DMS53 treated with DMSO at 0.1 percent for 48 hours (cell line): ENCODE results near the gene B3GALT6.
"Not testable (repeated sequence)": the region's sequence is repeated elsewhere in the genome, so short reads cannot be mapped to it uniquely, and the experiment has no call there.

Experiments
- DNase-seq: peaks from one replicate; lab custom pipeline; 2025; ENCODE audit not compliant: unreplicated experiment; lab: John Stamatoyannopoulos, UW

Gene B3GALT6

DNA sequence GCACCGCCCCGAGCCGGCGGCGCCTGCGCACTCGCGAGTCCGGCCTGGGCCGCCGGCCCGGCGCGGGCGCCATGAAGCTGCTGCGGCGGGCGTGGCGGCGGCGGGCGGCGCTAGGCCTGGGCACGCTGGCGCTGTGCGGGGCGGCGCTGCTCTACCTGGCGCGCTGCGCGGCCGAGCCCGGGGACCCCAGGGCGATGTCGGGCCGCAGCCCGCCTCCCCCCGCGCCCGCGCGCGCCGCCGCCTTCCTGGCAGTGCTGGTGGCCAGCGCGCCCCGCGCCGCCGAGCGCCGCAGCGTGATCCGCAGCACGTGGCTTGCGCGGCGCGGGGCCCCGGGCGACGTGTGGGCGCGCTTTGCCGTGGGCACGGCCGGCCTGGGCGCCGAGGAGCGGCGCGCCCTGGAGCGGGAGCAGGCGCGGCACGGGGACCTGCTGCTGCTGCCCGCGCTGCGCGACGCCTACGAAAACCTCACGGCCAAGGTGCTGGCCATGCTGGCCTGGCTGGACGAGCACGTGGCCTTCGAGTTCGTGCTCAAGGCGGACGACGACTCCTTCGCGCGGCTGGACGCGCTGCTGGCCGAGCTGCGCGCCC lies at the start of gene B3GALT6:
B3GALT6 (plus strand) TSS at position 30 of the 588 bp plus-strand sequence; CDS start at position 72, 42 bp downstream.
- no peak for DNase-seq

DNA sequence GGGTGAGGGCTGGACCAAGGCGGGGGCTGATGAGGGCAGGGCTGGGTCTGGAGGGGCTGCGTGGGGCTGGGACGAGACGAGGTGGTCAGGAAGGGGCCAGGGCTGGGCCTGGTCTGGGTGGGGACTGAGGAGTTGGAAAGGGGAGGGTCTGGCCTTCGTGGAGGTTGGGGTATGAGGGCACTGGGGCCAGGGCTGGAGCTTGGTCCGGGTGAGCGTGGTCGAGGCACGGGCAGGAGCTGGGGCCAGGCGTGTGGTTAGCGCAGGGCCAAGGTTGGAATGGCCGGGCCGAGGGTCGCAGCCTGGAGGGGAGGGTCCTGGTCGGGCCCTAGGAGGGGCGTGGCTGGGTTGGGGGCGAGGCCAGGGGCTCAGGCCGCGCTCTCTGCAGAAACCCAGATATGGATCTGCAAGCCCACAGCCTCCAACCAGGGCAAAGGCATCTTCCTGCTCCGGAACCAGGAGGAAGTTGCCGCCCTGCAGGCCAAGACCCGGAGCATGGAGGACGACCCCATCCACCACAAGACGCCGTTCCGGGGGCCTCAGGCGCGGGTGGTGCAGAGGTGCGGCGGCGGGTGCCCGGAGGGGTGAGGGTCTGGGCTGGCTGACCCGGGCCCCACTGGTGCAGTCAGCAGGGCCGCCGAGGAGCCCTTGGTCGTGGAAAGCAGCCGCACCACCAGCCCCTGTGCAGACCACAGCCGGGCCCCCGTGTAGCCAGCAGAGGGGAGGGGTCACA lies 49.4 kb upstream of the B3GALT6 start:
- DNase-seq, result no peak

DNA sequence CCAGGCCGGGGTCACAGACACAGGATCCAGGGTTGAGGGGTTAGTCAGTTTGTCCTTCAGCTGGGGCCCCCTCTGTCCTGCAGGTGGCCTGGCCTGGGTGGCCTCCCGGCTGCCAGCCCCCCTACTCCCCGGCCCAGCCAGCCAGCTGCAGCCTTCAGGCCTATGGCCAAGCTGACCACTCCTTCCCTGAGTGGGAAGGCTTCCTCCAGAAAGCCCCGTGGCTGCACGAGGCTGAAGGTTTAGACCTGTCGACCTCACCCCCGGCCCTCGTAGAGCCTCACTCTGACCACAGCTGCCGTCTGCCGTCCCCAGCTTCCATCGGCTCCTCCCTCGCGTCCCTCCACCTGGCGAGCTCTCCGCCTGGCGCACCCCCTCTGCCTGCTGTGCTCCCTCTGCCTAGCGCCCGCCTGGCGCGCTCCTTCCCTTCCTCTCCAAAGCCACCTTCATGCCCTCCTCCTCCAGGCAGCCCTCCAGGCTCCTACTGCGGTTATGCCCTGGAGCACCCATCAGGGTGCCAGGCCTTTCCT lies 48.8 kb upstream of the B3GALT6 start:
- DNase-seq, result no peak

DNA sequence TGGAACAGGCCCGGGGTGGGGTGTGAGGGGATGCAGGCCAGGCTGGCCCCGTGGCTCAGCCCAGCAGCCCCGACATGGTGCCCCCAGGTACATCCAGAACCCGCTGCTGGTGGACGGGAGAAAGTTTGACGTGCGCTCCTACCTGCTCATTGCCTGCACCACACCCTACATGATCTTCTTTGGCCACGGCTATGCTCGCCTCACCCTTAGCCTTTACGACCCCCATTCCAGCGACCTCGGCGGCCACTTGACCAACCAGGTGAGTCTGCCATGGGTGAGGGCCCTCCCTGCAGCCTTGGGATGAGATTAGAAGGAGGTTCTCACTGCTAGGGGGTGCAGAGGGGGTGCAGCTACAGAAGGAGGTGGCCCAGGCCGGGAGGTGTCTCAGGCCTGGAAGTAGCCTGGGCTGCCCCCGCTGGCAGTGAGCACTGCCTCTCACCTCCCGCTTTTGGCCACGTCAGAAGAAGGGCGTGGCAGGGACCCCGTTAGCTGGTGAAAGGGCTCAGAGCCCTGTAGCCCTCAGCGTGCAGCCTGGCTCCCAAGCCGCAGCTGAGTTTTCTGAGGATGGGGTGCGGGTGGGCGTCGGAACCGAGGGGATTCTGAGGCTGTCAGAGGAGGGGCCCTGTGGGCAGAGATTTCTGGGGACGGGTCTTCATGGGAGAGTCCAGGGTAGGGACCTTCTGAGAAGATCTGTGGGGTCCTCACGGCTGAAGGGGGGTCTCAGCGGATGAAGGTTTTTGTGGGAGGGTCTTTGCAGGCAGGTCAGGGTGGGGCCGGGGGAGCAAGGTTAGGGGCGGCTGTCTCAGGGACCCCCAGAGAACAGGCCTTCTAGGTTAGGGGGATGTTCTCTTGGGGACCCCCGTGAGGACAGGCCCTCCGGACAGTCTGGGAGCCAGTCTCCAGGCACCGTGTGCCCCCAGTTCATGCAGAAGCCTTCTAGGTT lies 47.9 kb upstream of the B3GALT6 start:
- no peak for DNase-seq

DNA sequence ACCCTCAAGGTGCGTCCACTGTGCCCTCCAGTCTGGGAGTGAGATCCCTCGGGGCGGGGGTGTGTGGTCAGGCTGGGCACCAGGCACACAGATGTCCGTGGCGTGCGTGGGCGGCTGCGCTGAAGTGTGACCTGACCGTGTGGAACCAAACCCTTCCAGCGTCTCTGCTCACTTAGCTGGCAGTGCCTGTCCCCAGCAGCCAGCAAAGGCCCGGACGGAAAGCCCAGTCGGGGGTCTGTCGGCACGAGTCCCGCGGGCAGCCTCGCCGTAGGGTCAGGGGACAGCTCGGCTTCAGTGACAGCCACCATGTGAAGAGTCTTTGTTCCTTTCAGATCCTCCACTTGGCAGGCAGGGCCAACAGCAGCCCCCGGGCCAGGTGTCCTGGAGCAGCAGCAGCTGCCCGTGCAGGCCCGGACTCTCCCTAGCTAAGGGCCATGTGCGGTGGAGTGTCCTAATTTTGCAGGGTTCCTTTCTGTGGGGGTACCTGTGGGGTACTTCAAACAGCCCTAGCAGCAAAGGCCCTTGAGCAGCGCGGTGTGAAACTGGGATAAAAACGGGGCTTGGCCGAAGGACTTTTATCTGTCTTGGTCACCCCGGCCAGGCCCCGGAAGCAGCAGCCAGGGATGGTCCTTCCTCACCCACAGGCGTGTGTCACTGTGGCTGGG lies 46.8 kb upstream of the B3GALT6 start:
- DNase-seq, result no peak

DNA sequence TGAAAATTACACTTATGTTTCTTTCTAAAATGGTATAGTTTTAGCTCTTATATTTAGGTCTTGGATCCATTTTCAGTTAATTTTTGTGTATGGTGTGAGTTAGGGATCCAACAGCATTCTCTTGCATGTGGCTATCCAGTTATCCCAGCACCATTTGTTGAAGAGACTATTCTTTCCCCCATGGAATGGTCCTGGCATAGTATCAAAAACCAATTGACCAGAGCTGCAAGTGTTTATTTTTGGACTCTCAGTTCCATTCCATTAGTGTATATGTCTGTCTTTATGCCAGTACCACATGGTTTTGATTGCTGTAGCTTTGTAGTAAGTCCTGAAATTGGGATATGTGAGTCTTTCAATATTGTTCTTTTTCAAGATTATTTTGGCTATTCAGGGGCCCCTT lies 44.1 kb upstream of the B3GALT6 start:
- no peak for DNase-seq

DNA sequence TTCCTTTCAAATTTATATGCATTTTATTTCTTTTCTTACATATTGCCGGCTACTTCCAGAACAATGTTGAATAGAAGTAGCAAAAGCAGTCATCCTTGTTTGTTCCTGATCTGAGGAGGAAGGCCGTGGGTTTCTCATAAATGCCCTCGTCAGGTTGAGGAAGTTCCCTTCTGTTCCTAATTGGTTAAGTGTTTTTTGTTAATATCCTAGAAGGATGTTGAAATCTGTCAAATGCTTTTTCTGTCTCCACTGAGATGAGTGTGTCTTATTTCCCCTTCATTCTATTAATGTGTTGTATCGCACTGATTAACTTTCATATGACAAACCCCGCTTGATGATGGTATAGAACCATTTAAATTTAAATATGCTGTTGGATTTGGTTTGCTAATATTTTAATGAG lies 42.9 kb upstream of the B3GALT6 start:
- DNase-seq, result no peak

DNA sequence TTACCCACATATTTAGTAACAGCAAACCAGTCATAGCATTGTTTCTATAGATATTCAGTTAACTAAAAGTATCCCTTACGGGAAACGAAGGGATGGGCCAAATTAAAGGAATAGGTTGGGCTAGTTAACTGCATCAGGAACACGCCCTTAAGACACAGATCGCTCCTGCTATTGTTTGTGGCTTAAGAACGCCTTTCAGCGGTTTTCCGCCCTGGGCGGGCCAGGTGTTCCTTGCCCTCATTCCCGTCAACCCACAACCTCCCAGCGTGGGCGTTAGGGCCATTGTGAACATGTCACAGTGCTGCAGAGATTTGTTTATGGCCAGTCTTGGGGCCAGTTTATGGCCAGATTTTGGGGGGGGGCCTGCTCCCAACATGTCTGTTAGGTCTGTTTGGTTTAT lies 40.3 kb upstream of the B3GALT6 start:
- DNase-seq, result no peak

DNA sequence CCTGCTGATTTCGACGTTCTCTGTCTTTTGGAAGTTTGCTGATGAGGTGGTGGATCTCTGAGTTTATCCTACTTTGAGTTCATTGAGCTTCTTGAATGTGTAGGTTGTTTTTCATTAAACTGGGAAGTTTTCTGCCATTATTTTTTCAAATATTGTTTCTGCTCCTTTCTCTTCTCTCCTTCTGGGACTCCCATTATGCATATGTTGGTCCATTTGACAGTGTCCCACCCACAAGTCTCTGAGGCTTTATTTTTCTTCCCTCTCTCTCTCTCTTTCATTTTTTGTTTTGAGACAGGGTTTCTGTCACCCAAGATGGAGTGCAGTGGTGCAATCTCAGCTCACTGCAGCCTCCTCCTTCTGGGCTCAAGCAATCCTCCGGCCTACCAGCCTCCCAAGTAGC lies 37.3 kb upstream of the B3GALT6 start:
- DNase-seq, result no peak

DNA sequence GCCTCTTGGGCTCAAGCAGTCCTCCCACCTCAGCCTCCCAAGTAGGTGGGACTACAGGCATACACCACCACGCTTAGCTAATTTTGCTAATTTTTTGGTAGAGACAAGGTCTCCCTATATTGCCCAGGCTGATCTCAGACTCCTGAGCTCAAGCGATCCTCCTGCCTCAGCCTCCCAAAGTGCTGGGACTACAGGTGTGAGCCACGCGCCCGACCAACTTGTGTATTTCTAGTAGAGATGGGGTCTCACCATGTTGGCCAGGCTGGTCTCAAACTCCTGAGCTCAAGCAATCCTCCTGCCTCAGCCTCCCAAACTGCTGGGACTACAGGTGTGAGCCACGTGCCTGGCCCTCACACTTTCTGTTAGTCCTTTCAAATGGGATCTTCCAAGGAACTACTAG lies 36.3 kb upstream of the B3GALT6 start:
- DNase-seq, result not testable (repeated sequence)

DNA sequence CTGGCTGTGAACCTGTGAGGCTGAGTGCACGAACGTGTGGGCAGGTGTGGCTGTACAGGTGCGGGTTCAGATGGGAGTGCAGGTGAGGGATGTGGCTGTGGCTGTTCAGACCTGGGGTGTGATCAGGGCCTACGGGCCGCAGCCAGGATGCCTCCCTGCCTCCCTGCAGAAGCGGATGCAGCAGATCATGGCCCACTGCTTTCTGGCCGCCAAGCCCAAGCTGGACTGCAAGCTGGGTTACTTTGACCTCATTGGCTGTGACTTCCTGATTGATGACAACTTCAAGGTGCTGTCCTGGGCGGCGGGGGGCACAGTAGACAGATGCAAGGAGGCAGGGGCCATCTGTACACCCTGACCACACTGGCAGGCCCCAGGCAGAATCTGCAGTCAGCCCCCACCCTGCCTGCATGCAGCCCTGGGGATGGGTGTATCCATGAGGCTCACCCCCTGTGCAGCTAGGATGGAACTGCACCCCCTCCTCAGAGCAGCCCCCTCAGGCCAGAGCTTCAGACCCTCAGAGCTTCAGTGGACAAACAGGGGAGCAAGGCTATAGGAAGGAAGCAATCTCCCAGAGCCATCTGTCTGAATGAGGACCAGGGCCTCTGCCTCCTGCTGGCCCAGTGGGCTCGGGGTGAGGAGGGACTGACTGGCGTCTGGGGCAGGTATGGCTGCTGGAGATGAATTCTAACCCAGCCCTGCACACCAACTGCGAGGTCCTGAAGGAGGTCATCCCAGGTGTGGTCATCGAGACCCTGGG lies 35.4 kb upstream of the B3GALT6 start:
- no peak for DNase-seq

DNA sequence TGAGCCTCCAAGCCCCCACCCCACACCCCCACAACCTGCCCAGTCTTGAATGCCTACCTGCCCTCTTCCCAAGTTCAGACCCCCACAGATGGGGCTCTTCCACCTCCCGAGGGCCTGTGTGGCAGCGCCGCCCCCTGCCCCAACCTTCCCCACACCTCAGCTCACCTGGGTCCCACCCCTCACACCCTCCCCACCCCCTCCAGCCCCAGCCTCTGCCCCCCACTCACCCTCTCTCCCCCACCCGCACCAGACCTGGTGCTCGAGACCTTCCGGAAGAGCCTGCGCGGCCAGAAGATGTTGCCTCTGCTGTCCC lies 34.9 kb upstream of the B3GALT6 start:
- DNase-seq, result no peak

DNA sequence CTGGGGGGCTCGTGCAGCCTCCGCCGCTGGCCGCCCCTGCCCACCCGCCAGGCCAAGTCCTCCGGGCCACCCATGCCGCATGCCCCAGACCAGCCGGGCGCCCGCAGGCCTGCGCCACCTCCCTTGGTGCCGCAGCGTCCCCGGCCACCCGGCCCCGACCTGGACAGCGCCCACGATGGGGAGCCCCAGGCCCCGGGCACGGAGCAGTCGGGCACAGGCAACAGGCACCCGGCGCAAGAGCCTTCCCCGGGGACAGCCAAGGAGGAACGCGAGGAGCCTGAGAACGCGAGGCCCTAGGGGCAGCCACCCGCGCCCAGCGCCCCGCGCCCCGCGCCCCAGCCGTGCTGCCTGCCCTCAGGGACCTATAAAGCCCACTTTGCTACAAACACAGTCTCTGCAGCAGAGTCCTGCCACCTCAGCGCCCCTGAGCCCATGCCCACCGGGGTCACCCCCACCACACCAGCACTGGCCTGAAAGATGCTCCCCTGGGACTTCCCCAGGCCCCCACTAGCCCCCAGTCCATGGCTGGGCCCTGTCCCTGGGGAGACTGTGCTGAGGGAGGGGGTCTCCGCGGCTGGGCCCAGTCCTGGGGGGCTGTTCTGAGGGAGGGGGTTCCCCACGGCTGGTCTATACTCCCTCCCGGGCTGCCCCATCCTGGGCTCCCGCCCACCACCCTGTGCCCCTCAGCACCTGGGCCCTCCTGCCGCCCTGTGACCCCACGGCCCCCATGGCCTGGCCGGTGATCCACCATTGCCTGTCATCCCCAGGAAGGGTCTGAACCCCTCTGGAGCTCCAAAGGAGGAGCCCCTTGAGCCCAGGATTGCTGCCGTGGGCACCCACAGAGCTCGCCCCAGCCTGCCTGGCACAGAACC lies 34.2 kb upstream of the B3GALT6 start:
- no peak for DNase-seq

DNA sequence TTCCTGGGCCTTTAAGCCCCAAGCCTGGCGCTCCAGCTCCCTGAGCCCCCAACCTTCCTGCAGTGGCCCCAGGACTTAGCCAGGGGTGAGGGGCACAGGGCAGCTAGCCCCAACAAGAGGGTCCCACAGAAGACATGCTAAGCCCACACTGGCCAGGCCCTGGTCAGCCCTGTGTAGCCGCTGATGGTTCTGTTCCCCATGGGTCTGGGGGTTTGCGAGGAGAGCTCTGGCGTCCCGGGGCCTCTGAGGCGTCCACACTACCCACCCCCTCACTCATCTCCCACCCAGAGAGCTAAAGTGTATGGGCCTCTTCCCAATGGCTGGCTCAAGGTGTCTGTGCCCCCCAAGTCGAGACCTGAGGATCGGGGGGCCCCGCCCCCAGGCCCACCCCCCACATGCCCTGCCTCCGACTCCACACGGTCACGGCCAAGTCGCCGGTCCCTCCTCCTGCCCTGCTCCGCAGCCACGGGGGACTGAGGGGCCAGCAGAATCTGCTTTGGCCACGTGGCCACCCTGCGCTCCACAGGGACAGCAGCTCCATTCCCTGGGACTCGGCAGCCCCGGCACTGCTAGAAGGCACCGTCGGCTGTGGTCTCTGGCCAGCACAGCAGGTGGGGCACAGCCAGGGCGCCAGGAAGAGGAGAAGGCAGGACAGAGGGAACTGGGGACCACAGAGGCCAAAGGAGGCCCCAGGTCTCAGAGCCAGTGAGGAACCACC lies 33.5 kb upstream of the B3GALT6 start:
- no peak for DNase-seq

DNA sequence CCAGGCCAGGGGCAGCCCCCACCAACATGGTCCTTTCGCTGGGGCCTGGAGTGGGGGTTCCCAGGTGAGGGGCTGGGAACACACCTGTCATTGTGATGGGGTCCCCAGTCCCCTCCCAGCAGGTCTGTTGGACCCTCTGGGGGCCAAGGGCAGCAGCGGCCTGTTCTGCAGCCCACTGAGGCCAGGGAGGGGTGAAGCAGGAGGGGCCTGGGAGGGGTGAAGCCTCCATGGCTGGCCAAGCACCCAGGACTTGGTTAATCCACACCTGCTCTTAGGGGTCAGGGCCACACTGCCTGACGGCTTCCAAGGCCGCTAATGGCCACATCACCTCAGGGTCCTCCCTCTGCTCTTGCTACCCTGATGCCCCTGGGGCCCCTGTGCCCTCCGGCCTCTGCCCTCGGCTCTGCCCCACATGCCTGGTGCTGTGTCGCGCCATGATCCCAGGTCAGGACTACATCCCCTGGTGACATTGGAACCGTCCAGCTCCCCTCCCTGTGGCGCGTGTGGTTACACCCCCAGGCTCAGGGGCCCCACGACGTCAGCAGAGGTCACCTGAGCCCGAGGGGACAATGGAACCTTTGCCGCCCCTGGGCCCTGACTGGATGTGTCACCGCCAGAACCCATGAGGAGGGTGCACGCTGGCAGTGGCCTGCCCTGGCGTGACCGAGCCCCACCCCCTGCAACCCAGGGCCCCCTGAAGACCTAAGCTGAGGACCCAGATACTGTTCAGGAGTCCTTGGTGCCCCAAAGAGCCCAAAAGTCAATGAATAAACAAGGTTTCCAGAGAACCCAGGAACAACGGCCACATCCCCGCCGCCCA lies 32.7 kb upstream of the B3GALT6 start:
- no peak for DNase-seq

DNA sequence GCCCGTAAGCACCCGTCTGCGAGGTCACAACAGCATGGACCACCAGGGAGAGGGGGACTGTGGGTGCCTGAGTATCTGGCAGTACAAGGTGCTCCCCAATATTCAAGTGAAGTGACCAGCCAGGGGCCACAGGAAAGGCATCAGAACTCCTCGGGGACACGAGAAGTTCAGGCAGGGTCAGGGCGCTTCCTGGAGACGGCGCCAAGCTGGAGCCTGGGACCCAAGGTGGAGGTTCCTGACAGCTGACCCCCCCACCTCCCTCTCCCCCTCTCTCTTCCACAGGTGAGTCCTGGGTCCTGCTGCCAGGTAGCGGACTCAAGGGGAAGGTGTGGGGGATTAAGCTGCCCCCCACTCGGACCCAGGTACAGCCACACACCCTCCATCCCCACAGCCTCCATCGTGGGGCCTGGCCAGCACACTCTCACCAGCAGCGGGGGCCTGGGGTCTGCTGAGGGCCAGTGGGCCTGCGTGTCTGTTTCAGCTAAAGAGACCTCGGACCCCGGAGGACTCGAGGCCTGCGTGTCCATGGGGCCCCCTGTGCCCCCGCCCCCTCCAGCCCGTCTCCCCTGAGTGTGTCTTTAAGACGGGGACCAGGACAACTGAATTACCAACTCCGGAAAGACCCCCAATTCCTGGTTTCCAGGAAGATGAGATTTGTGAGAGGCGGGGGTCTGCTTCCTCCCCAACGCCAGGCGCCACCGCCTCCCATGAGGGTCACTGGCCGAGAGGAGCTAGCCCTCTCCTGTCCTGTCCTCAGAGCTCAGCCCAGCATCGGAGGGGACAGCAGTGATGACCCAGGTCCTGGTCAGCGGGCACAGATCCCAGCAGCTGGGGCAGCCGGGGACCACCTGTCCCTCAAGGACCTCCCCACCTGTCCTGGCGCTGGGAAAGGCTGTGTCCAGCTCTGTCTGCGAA lies 31.8 kb upstream of the B3GALT6 start:
- no peak for DNase-seq
